Measurements from ENCODE around the gene PCDHA4. TPM values are rescaled to one million over a fixed set of nuclear protein-coding genes. Genes with fewer than 3 reads are reported as not detected.
"Not testable (repeated sequence)": the region's sequence is repeated elsewhere in the genome, so short reads cannot be mapped to it uniquely, and the experiment has no call there.

PCDHA4 gene
- polyA plus RNA-seq, 1 of the 3 experiments (the other 2 are of a cell fraction): 1.2 TPM

GRCh38 chr5:140822281-140822629, 15.4 kb downstream of the PCDHA4 start (continued):
- TF ChIP-seq, protein P1, sequence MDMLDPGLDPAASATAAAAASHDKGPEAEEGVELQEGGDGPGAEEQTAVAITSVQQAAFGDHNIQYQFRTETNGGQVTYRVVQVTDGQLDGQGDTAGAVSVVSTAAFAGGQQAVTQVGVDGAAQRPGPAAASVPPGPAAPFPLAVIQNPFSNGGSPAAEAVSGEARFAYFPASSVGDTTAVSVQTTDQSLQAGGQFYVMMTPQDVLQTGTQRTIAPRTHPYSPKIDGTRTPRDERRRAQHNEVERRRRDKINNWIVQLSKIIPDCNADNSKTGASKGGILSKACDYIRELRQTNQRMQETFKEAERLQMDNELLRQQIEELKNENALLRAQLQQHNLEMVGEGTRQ (IDR thresholded peaks at IDR 0.05; ENCODE audit: borderline replicate concordance, low read depth, low read length): no peak
- TF ChIP-seq, protein P2, sequence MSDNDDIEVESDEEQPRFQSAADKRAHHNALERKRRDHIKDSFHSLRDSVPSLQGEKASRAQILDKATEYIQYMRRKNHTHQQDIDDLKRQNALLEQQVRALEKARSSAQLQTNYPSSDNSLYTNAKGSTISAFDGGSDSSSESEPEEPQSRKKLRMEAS (IDR thresholded peaks at IDR 0.05; ENCODE audit: low read depth): no peak
- no peak for TF ChIP-seq NRF1 (IDR thresholded peaks at IDR 0.05; ENCODE audit: low read depth, low read length)

GRCh38 chr5:140822969-140823368, 16.1 kb downstream of the PCDHA4 start:
- H3K4me2 ChIP-seq; H3K27me3 ChIP-seq (ENCODE audit: insufficient read depth); H3K27ac ChIP-seq (ENCODE audit: low read depth in 2 of 2, low read length in 1 of 2); H3K9me3 ChIP-seq; POLR2A ChIA-PET; H2AFZ ChIP-seq (ENCODE audit: low read depth); H3F3A ChIP-seq (replicated peaks; ENCODE audit: insufficient read depth); H4K20me1 ChIP-seq (ENCODE audit: insufficient read depth); H3K79me2 ChIP-seq (ENCODE audit: insufficient read depth); H3K4me1 ChIP-seq (ENCODE audit: control insufficient read depth in 1 of 2, insufficient read depth in 2 of 2, low read depth in 1 of 2, low read length in 1 of 2); DNase-seq; CTCF ChIA-PET; H3K9ac ChIP-seq; H3K4me3 ChIP-seq (ENCODE audit: low read depth in 2 of 2, low read length in 1 of 2); H3K36me3 ChIP-seq (replicated peaks in 1 of 2; ENCODE audit: control insufficient read depth in 1 of 2, insufficient read depth in 2 of 2, low read length in 1 of 2); H3K9me2 ChIP-seq: not testable (repeated sequence)
- 88% methylated on average over 28 of the region's 48 CpGs for WGBS (ENCODE audit: low lambda C conversion rate)

GRCh38 chr5:140823475-140823874, 16.6 kb downstream of the PCDHA4 start:
- no peak overlapping the region for H2AFZ ChIP-seq (ENCODE audit: low read depth)
- H3K79me2 ChIP-seq (ENCODE audit: insufficient read depth): no peaks in the 10 kb centered on the region
- H3K36me3 ChIP-seq (replicated peaks in 1 of 2; ENCODE audit: control insufficient read depth in 1 of 2, insufficient read depth in 2 of 2, low read length in 1 of 2): no peaks in the 10 kb centered on the region
- no peaks in the 10 kb centered on the region for H3F3A ChIP-seq (replicated peaks; ENCODE audit: insufficient read depth)
- no peaks in the 10 kb centered on the region for H3K4me1 ChIP-seq (ENCODE audit: control insufficient read depth in 1 of 2, insufficient read depth in 2 of 2, low read depth in 1 of 2, low read length in 1 of 2)
- WGBS (ENCODE audit: low lambda C conversion rate): 85% methylated on average over 19 of the region's 38 CpGs
- no peak for TF ChIP-seq FOXJ3 (CRISPR knock-in tag; IDR thresholded peaks at IDR 0.05)
- no peak for TF ChIP-seq MXI1 (IDR thresholded peaks at IDR 0.05; ENCODE audit: low read depth, low read length)
- no peak for TF ChIP-seq RAD21 (IDR thresholded peaks at IDR 0.05; ENCODE audit: low read length)
- no peak for TF ChIP-seq NFIC (IDR thresholded peaks at IDR 0.05; ENCODE audit: borderline replicate concordance)
- no peak for TF ChIP-seq YY1 (IDR thresholded peaks at IDR 0.05; ENCODE audit: low read depth)
- TF ChIP-seq TCF12 (IDR thresholded peaks at IDR 0.05): no peak
- TF ChIP-seq GABPA (IDR thresholded peaks at IDR 0.05; ENCODE audit: low read depth): no peak
- TF ChIP-seq SIN3A (IDR thresholded peaks at IDR 0.05; ENCODE audit: borderline replicate concordance, low read depth, low read length): no peak
- TF ChIP-seq EP300 (IDR thresholded peaks at IDR 0.05; ENCODE audit: borderline replicate concordance in 1 of 2, low read depth in 1 of 2, low read length in 1 of 2): no peak
- H3K9me3 ChIP-seq: no peaks in the 10 kb centered on the region
- no peaks in the 10 kb centered on the region for H4K20me1 ChIP-seq (ENCODE audit: insufficient read depth)
- no peak overlapping the region for H3K4me2 ChIP-seq
- H3K4me3 ChIP-seq (ENCODE audit: low read depth in 2 of 2, low read length in 1 of 2): no peak overlapping the region
- no peak for DNase-seq
- no peak overlapping the region for H3K9ac ChIP-seq
- no peaks in the 10 kb centered on the region for H3K27me3 ChIP-seq (ENCODE audit: insufficient read depth)
- CTCF ChIA-PET: interaction anchor here (1.1 to 1.3 kb wide), 2 partner anchors 16 to 217 kb away, joined by 4 read pairs; partner anchors contain the start of gene PCDHA4
- no peak overlapping the region for H3K27ac ChIP-seq (ENCODE audit: low read depth in 2 of 2, low read length in 1 of 2)
- no peaks in the 10 kb centered on the region for H3K9me2 ChIP-seq
- POLR2A ChIA-PET: no interaction called here

Measured in SK-N-SH (cell line).